SK-N-SH treated with all-trans-retinoic acid at 6 μM for 48 hours (cell line): ENCODE data around the gene AOC2.

Source experiments
- ARNTL ChIP-seq: fragments of 450-650 bp; formaldehyde crosslinking; IDR thresholded peaks from 2 replicates; pipeline ENCODE4 v1.5.0; 2020; ENCODE audit warnings: low read depth, mild to moderate bottlenecking, moderate library complexity, borderline replicate concordance
- GLIS3 ChIP-seq: fragments of 250-450 bp; sonication (Bioruptor Pico); IDR thresholded peaks from 2 replicates; pipeline ENCODE4 v1.5.0; 2020; ENCODE audit warnings: mild to moderate bottlenecking, moderate library complexity
- RARB ChIP-seq: fragments of 250-450 bp; sonication (Bioruptor Pico); IDR thresholded peaks from 2 replicates; pipeline ENCODE4 v1.8.0; 2021; ENCODE audit warnings: mild to moderate bottlenecking, moderate library complexity
- TOX ChIP-seq: fragments of 250-450 bp; sonication (Bioruptor Pico); IDR thresholded peaks from 2 replicates; pipeline ENCODE4 v1.8.0; 2021; ENCODE audit warnings: mild to moderate bottlenecking, moderate library complexity, borderline replicate concordance
- ZFP3 ChIP-seq: fragments of 250-450 bp; sonication (Bioruptor Pico); IDR thresholded peaks from 2 replicates; pipeline ENCODE4 v1.5.0; 2020; ENCODE audit warnings: mild to moderate bottlenecking, moderate library complexity
- ZNF565 ChIP-seq: fragments of 450-650 bp; formaldehyde crosslinking; conservative IDR thresholded peaks from 2 replicates; pipeline ENCODE4 v1.5.0; 2020; ENCODE audit warnings: low read depth, mild to moderate bottlenecking, moderate library complexity
- TF ChIP-seq, protein P1 (sequence below): fragments of 250-450 bp; sonication (Bioruptor Pico); IDR thresholded peaks from 2 replicates; pipeline ENCODE4 v1.5.1; 2020; ENCODE audit warnings: low read depth, mild to moderate bottlenecking, moderate library complexity
- TF ChIP-seq, protein P2 (sequence below): fragments of 250-450 bp; sonication (Bioruptor Pico); IDR thresholded peaks from 2 replicates; pipeline ENCODE4 v1.8.0; 2021; ENCODE audit warnings: low read depth, mild to moderate bottlenecking, moderate library complexity, borderline replicate concordance

DNA sequence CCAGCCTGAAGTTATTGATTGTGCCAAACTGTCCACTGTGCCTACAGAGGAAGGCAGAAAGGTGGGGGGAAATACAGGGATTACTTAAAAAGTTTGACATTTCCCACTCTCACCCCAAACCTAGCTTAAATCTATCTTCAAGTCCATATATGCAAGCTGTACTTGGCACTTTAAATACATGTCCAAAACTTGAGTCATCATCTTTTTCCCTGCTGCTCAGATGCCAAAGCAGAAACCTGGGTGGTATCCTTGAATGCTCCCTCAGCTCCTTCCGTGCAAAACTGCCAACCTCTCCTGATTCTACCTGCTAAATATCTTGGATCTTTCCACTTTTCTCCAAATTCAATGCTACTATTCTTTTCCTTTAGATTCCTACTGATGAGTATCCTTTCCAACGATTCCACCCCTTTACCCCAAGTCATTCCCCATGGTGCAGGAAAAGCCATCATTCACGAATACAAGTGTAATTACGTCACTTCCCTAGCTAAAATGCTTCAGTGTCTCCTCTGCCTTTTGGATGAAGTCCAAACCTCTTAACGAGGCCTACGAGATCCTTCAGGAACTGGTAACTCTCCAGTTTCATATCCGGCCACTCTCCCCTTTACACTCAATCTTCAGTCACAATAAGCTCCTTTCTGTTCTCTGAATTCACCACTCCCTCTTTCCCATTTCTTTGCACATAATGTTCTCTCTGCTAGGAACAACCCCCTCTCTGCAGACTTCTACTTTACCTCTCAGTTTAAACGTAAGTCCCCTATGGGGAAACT lies 29.6 kb upstream of the AOC2 start:
- TF ChIP-seq ARNTL (CRISPR knock-in tag) (no peak), TOX (CRISPR knock-in tag) (no peak), RARB (no peak), GLIS3 (CRISPR knock-in tag) (no peak), ZFP3 (CRISPR knock-in tag) (no peak), ZNF565 (CRISPR knock-in tag) (no peak)
- TF ChIP-seq, protein P1, sequence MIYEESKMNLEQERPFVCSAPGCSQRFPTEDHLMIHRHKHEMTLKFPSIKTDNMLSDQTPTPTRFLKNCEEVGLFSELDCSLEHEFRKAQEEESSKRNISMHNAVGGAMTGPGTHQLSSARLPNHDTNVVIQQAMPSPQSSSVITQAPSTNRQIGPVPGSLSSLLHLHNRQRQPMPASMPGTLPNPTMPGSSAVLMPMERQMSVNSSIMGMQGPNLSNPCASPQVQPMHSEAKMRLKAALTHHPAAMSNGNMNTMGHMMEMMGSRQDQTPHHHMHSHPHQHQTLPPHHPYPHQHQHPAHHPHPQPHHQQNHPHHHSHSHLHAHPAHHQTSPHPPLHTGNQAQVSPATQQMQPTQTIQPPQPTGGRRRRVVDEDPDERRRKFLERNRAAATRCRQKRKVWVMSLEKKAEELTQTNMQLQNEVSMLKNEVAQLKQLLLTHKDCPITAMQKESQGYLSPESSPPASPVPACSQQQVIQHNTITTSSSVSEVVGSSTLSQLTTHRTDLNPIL (CRISPR knock-in tag), result no peak
- TF ChIP-seq, protein P2, sequence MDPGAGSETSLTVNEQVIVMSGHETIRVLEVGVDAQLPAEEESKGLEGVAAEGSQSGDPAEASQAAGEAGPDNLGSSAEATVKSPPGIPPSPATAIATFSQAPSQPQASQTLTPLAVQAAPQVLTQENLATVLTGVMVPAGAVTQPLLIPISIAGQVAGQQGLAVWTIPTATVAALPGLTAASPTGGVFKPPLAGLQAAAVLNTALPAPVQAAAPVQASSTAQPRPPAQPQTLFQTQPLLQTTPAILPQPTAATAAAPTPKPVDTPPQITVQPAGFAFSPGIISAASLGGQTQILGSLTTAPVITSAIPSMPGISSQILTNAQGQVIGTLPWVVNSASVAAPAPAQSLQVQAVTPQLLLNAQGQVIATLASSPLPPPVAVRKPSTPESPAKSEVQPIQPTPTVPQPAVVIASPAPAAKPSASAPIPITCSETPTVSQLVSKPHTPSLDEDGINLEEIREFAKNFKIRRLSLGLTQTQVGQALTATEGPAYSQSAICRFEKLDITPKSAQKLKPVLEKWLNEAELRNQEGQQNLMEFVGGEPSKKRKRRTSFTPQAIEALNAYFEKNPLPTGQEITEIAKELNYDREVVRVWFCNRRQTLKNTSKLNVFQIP (CRISPR knock-in tag), result no peak
